HUES64 (cell line): ENCODE data around the gene PLOD1.

Experiments
- H3K27ac ChIP-seq: 2 replicates; pipeline ENCODE4 v1.7.0; 2013; ENCODE audit warnings: low read depth, low read length, inconsistent platforms
- H3K27me3 ChIP-seq: 2 replicates; pipeline ENCODE4 v1.6.1; 2013; ENCODE audit warnings: mild to moderate bottlenecking, low read length; ENCODE audit not compliant: insufficient read depth
- H3K36me3 ChIP-seq: 2 replicates; pipeline ENCODE4 v1.6.1; 2013; ENCODE audit warnings: mild to moderate bottlenecking, low read length; ENCODE audit not compliant: insufficient read depth
- H3K4me1 ChIP-seq: 2 replicates; pipeline ENCODE4 v1.6.1; 2013; ENCODE audit warnings: mild to moderate bottlenecking, low read length, moderate library complexity; ENCODE audit not compliant: insufficient read depth
- H3K4me3 ChIP-seq: 2 replicates; pipeline ENCODE4 v1.5.1; 2013; ENCODE audit warnings: mild to moderate bottlenecking, low read length, moderate library complexity
- H3K9ac ChIP-seq: 2 replicates; pipeline ENCODE4 v1.6.1; 2013; ENCODE audit warnings: mild to moderate bottlenecking, low read depth, low read length
- H3K9me3 ChIP-seq: 2 replicates; pipeline ENCODE4 v1.6.1; 2013; ENCODE audit warnings: low read depth, low read length; ENCODE audit not compliant: insufficient read depth
- WGBS: fragments of 150-250, 120-280 bp; methylation state at CpG from one replicate; pipeline ENCODE4 v1.1.7; 2013; ENCODE audit warnings: missing lambda C conversion rate; 5-methylcytosine and 5-hydroxymethylcytosine counted together

Gene PLOD1

GRCh38 chr1:11942280-11942679, 7.8 kb downstream of the PLOD1 start:
- Histone ChIP-seq H3K27me3 (no peaks in the 10 kb centered on the region), H3K36me3 (peaks cover 8% of the 10 kb centered on the region), H3K9ac (no peak overlapping the region), H3K4me3 (no peak overlapping the region), H3K27ac (no peak overlapping the region), H3K9me3 (no peaks in the 10 kb centered on the region), H3K4me1 (peaks cover 17% of the 10 kb centered on the region)
- WGBS, result 90% methylated on average over 4 of the region's 4 CpGs

GRCh38 chr1:11943619-11944018, 9.1 kb downstream of the PLOD1 start:
- Histone ChIP-seq H3K36me3 (peaks cover 11% of the 10 kb centered on the region), H3K27ac (no peak overlapping the region; the same call in 1 of the 2 replicates), H3K4me1 (peaks cover 16% of the 10 kb centered on the region), H3K27me3 (no peaks in the 10 kb centered on the region), H3K9me3 (no peaks in the 10 kb centered on the region), H3K4me3 (no peak overlapping the region), H3K9ac (no peak overlapping the region)
- 94% methylated on average over 4 of the region's 4 CpGs for WGBS

- H3K27me3 ChIP-seq, result no peaks in the 10 kb centered on the region
- no peaks in the 10 kb centered on the region for H3K9me3 ChIP-seq
- WGBS, result 82% methylated on average over 12 of the region's 12 CpGs
- peak overlapping the region; percentile 65 for H3K27ac ChIP-seq
- no peak overlapping the region for H3K4me3 ChIP-seq
- peaks cover 9% of the 10 kb centered on the region; the same call in 1 of the 2 replicates for H3K4me1 ChIP-seq
- H3K36me3 ChIP-seq, result peaks cover 19% of the 10 kb centered on the region
- H3K9ac ChIP-seq, result peak overlapping the region; percentile 59; the same call in 1 of the 2 replicates
These were observed 9.9 kb downstream of the PLOD1 start for GRCh38 chr1:11944358-11944931.

DNA sequence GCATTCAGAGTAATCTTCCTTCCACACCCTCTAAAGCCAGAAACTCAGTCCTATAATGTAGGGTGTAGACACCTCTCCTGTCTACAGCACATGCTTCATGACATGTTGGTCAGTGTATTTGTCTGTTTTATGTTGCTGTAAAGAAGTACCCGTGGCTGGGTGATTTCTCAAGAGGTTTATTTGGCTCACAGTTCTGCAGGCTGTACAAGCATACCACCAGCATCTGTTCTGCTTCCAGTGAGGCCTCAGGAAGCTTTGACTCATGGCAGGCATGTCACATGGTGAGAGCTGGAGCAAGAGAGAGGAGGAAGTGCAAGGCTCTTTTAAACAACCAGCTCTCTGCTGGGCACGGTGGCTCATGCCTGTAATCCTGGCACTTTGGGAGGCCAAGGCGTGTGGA, 12.1 kb downstream of the PLOD1 start:
- no peak overlapping the region for H3K9ac ChIP-seq
- peaks cover 35% of the 10 kb centered on the region for H3K36me3 ChIP-seq
- WGBS, result 92% methylated on average over 3 of the region's 3 CpGs

GRCh38 chr1:11948822-11949458, 14.4 kb downstream of the PLOD1 start:
- Histone ChIP-seq H3K36me3 (peaks cover 38% of the 10 kb centered on the region), H3K9ac (no peak overlapping the region), H3K4me1 (peaks cover 9% of the 10 kb centered on the region; the same call in 1 of the 2 replicates), H3K4me3 (no peak overlapping the region), H3K27me3 (no peaks in the 10 kb centered on the region), H3K9me3 (no peaks in the 10 kb centered on the region), H3K27ac (no peak overlapping the region)
- WGBS, result 96% methylated on average over 6 of the region's 6 CpGs

More for the DNA sequence above, 12.1 kb downstream of the PLOD1 start:
- Histone ChIP-seq H3K9me3 (no peaks in the 10 kb centered on the region), H3K4me1 (peaks cover 9% of the 10 kb centered on the region; the same call in 1 of the 2 replicates), H3K27ac (no peak overlapping the region), H3K27me3 (no peaks in the 10 kb centered on the region), H3K4me3 (no peak overlapping the region)

GRCh38 chr1:11951901-11952300, 17.4 kb downstream of the PLOD1 start:
- Histone ChIP-seq H3K9ac (no peak overlapping the region), H3K9me3 (no peaks in the 10 kb centered on the region), H3K4me1 (no peaks in the 10 kb centered on the region), H3K27me3 (no peaks in the 10 kb centered on the region), H3K27ac (no peak overlapping the region), H3K4me3 (no peak overlapping the region), H3K36me3 (peaks cover 45% of the 10 kb centered on the region)
- 91% methylated on average over 1 of the region's 2 CpGs for WGBS

DNA sequence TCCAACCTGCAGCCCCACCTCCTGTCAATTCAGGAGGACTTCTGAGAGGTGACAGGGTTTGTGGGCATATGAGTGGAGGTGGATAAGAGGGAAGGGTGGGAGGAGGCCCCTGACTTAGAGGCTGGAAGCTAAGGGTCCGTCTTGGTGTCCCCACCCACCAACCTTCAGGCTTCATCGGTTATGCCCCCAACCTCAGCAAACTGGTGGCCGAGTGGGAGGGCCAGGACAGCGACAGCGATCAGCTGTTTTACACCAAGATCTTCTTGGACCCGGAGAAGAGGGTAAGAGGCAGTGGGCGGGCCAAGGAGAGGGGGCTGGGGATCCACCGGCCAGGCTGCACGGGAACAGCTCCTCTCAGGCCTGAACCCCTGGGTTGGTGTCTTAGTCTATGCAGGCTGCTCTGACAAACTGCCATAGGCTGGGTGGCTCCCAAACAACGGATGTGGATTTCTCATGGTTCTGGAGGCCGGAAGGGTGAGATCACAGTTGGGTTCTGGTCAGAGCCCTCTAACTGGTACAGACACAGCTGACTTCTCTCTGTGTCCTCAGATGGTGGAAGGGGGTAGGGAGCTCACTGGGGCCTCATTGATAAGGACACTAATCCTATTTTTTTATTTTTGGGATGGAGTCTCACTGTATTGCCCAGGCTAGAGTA, 18.1 kb downstream of the PLOD1 start:
- Histone ChIP-seq H3K4me3 (no peak overlapping the region), H3K9ac (no peak overlapping the region), H3K4me1 (no peaks in the 10 kb centered on the region), H3K9me3 (no peaks in the 10 kb centered on the region), H3K27me3 (no peaks in the 10 kb centered on the region), H3K27ac (no peak overlapping the region), H3K36me3 (peaks cover 52% of the 10 kb centered on the region)
- WGBS, result 86% methylated on average over 11 of the region's 11 CpGs

DNA sequence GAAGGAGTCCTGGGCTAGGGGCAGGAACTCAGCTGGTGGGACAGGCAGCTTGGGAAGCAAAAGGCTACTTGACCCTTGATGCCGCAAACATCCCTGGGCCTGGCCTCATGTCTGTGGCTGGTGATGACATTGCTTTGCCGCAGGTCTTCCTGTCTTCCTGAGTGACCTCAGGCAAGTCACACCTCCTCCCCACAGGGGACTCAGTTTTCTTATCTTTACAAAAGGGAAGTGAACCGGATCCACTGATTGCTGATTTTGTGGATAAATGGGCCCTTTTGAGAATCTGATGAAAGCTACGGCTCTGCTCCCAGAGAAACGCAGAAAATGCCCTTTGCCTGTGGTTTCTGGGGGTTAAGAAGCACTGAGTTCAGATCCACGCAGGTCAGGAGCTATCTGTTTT, 20.7 kb downstream of the PLOD1 start:
- H3K27ac ChIP-seq, result no peak overlapping the region
- no peaks in the 10 kb centered on the region for H3K4me1 ChIP-seq
- no peaks in the 10 kb centered on the region for H3K27me3 ChIP-seq
- H3K4me3 ChIP-seq, result no peak overlapping the region
- WGBS, result 87% methylated on average over 6 of the region's 6 CpGs
- H3K36me3 ChIP-seq, result peaks cover 45% of the 10 kb centered on the region
- no peak overlapping the region for H3K9ac ChIP-seq
- H3K9me3 ChIP-seq, result no peaks in the 10 kb centered on the region

DNA sequence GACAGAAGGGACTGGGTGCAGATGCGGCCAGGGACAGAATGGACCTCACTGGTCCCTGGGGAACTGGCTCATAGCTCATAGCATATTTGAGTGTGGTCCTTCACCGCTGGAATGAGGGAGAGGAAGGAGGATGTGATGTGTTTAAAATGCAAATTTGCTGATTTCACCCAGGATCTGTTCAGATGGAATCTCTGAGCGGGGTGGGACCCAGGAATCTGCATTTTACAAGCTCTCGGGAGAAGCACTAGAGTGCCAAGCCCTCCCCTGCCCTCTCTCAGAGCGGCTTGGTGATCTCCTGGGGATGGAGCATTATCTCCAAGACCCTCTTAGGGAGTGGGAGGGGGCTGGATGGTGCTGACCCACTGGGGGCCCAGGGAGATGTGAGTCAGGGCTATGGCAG, 22.9 kb downstream of the PLOD1 start:
- Histone ChIP-seq H3K4me1 (no peaks in the 10 kb centered on the region), H3K27ac (no peak overlapping the region), H3K9me3 (no peaks in the 10 kb centered on the region), H3K4me3 (no peak overlapping the region), H3K9ac (no peak overlapping the region), H3K27me3 (no peaks in the 10 kb centered on the region), H3K36me3 (peaks cover 39% of the 10 kb centered on the region)
- WGBS, result 86% methylated on average over 5 of the region's 5 CpGs

- Histone ChIP-seq H3K27ac (no peak overlapping the region), H3K9me3 (no peaks in the 10 kb centered on the region), H3K27me3 (no peaks in the 10 kb centered on the region), H3K36me3 (peaks cover 38% of the 10 kb centered on the region), H3K4me1 (no peaks in the 10 kb centered on the region), H3K4me3 (no peak overlapping the region), H3K9ac (no peak overlapping the region)
- 94% methylated on average over 12 of the region's 12 CpGs for WGBS
These were observed 23.4 kb downstream of the PLOD1 start for GRCh38 chr1:11957897-11958296.

- 95% methylated on average over 5 of the region's 5 CpGs for WGBS
- Histone ChIP-seq H3K9me3 (no peaks in the 10 kb centered on the region), H3K4me1 (no peaks in the 10 kb centered on the region), H3K9ac (no peak overlapping the region), H3K27me3 (no peaks in the 10 kb centered on the region), H3K4me3 (no peak overlapping the region), H3K27ac (no peak overlapping the region), H3K36me3 (peaks cover 60% of the 10 kb centered on the region)
These were observed 25.8 kb downstream of the PLOD1 start for GRCh38 chr1:11960276-11960675.
